Astrocyte of the hippocampus (primary cell): Measurements from ENCODE around the gene TMEM101.
"Not testable (repeated sequence)": the region's sequence is repeated elsewhere in the genome, so short reads cannot be mapped to it uniquely, and the experiment has no call there.

Experiments
- DNase-seq: peaks from one replicate; pipeline ENCODE4 v3.0.0; 2011; ENCODE audit warnings: low read depth, low spot score

The TMEM101 gene

GRCh38 chr17:43975898-43976297, 38.9 kb downstream of the TMEM101 start:
- DNase-seq: no peak

GRCh38 chr17:43974382-43975266, 40.1 kb downstream of the TMEM101 start:
- DNase-seq: no peak

GRCh38 chr17:43972444-43973212, 42.1 kb downstream of the TMEM101 start:
- not testable (repeated sequence) for DNase-seq

GRCh38 chr17:43971436-43971835, 43.3 kb downstream of the TMEM101 start:
- DNase-seq: not testable (repeated sequence)

GRCh38 chr17:43970366-43970765, 44.4 kb downstream of the TMEM101 start:
- no peak for DNase-seq

GRCh38 chr17:43967251-43967875, 47.4 kb downstream of the TMEM101 start:
- DNase-seq: no peak

- peak; percentile 44 for DNase-seq
These were observed 48.5 kb downstream of the TMEM101 start for GRCh38 chr17:43966276-43966675.

- DNase-seq: no peak
These were observed 52.3 kb downstream of the TMEM101 start for GRCh38 chr17:43962479-43962878.

- DNase-seq: no peak
These were observed 52.8 kb downstream of the TMEM101 start for GRCh38 chr17:43961954-43962353.

- not testable (repeated sequence) for DNase-seq
These were observed 53.5 kb downstream of the TMEM101 start for GRCh38 chr17:43961292-43961691.
